OCI-LY7 (cell line): Measurements from ENCODE around the gene GLIS1. TPM values are rescaled to one million over a fixed set of nuclear protein-coding genes. Genes with fewer than 3 reads are reported as not detected.

Experiments used
- BruUV-seq: library from RNA; stranded (reverse); fragments of 400-500 nt; replicated peaks from 2 replicates; lab custom pipeline; 2021; lab: Mats Ljungman, UMichigan
- CTCF ChIA-PET: fragments of 300-600 bp; sonication (Branson Sonifier 250); formaldehyde crosslinking; loops from one replicate; lab custom pipeline; 2022; ENCODE audit warnings: antibody characterized with exemption; ENCODE audit not compliant: unreplicated experiment; lab: Charles Lee
- POLR2A ChIA-PET: fragments of 300-600 bp; sonication (Branson Sonifier 250); formaldehyde crosslinking; loops from one replicate; lab custom pipeline; 2022; ENCODE audit warnings: antibody characterized with exemption; lab: Charles Lee
- DNase-seq: peaks from one replicate; pipeline ENCODE4 v3.0.0-alpha.2; 2015; ENCODE audit warnings: low spot score
- H2AFZ ChIP-seq: fragments of 200-600 bp; sonication (generic), shearing (Covaris generic); 2 replicates; pipeline ENCODE4 v1.6.1; 2014; ENCODE audit warnings: mild to moderate bottlenecking, antibody characterized with exemption, low read length, moderate library complexity
- H3K27ac ChIP-seq: fragments of 200-600 bp; sonication (generic); 2 replicates; pipeline ENCODE4 v1.5.1; 2014; ENCODE audit warnings: mixed run types, low read depth, mild to moderate bottlenecking, moderate library complexity, low read length, inconsistent platforms; ENCODE audit not compliant: poor library complexity, severe bottlenecking
- H3K36me3 ChIP-seq: fragments of 200-600 bp; sonication (generic); 2 replicates; pipeline ENCODE4 v1.6.1; 2014; ENCODE audit warnings: mild to moderate bottlenecking, antibody characterized with exemption, low read length, moderate library complexity, mixed read lengths; ENCODE audit not compliant: insufficient read depth
- H3K4me1 ChIP-seq: fragments of 200-600 bp; sonication (generic); 2 replicates; pipeline ENCODE4 v1.5.1; 2014; ENCODE audit warnings: mild to moderate bottlenecking, low read length; ENCODE audit not compliant: insufficient read depth, poor library complexity, severe bottlenecking
- H3K4me2 ChIP-seq: fragments of 200-600 bp; sonication (generic); 2 replicates; pipeline ENCODE4 v1.6.1; 2014; ENCODE audit warnings: mild to moderate bottlenecking, low read length
- H3K4me3 ChIP-seq: fragments of 200-600 bp; sonication (generic); 2 replicates; pipeline ENCODE4 v1.5.1; 2014; ENCODE audit warnings: mild to moderate bottlenecking, low read depth, low read length; ENCODE audit not compliant: poor library complexity, severe bottlenecking
- H3K79me2 ChIP-seq: fragments of 200-600 bp; sonication (generic); 2 replicates; pipeline ENCODE4 v1.6.1; 2016; ENCODE audit warnings: low read depth, mild to moderate bottlenecking, low read length, moderate library complexity, mixed read lengths; ENCODE audit not compliant: insufficient read depth
- H3K9me2 ChIP-seq: fragments of 200-600 bp; sonication (generic); 2 replicates; pipeline ENCODE4 v1.6.1; 2016; ENCODE audit warnings: mild to moderate bottlenecking, low read length, mixed read lengths; ENCODE audit not compliant: insufficient read depth
- H3K9me3 ChIP-seq: fragments of 200-600 bp; sonication (generic); 2 replicates; pipeline ENCODE4 v1.6.1; 2014; ENCODE audit warnings: mild to moderate bottlenecking, mixed run types, low read length, mixed read lengths
- H4K20me1 ChIP-seq: fragments of 200-600 bp; sonication (generic); 2 replicates; pipeline ENCODE4 v1.6.1; 2014; ENCODE audit warnings: mild to moderate bottlenecking, antibody characterized with exemption, low read length, moderate library complexity, mixed read lengths; ENCODE audit not compliant: insufficient read depth
- EZH2phosphoT487 ChIP-seq: fragments of 200-600 bp; sonication (generic); IDR thresholded peaks from 2 replicates; pipeline ENCODE4 v1.6.1; 2018; ENCODE audit warnings: low read depth, borderline replicate concordance, mild to moderate bottlenecking, mixed run types, antibody characterized with exemption, low read length, moderate library complexity, mixed read lengths
- intact Hi-C: fragments of 100-400 bp; cut with micrococcal nuclease; formaldehyde crosslinking; loops from one replicate; pipeline ENCODE4 v1.10.0; 2022; ENCODE audit not compliant: unreplicated experiment
- total RNA-seq, 2 experiments: library from RNA; depleted of rRNA in 1 of 2; stranded (reverse); fragments of >200 nt in 1 of 2; shearing (Covaris generic) in 1 of 2; gene quantifications; 2 replicates each; pipeline ENCODE4 v1.2.3, GENCODE V29; 2014 to 2022
- TF ChIP-seq, protein P1 (sequence below): fragments of 200-600 bp; sonication (generic); conservative IDR thresholded peaks from 2 replicates; pipeline ENCODE4 v1.5.1; 2014; ENCODE audit warnings: mild to moderate bottlenecking, antibody characterized with exemption, low read length, moderate library complexity, mixed read lengths

Gene GLIS1
- total RNA-seq, 2 experiments from 2014 or later = not detected

DNA sequence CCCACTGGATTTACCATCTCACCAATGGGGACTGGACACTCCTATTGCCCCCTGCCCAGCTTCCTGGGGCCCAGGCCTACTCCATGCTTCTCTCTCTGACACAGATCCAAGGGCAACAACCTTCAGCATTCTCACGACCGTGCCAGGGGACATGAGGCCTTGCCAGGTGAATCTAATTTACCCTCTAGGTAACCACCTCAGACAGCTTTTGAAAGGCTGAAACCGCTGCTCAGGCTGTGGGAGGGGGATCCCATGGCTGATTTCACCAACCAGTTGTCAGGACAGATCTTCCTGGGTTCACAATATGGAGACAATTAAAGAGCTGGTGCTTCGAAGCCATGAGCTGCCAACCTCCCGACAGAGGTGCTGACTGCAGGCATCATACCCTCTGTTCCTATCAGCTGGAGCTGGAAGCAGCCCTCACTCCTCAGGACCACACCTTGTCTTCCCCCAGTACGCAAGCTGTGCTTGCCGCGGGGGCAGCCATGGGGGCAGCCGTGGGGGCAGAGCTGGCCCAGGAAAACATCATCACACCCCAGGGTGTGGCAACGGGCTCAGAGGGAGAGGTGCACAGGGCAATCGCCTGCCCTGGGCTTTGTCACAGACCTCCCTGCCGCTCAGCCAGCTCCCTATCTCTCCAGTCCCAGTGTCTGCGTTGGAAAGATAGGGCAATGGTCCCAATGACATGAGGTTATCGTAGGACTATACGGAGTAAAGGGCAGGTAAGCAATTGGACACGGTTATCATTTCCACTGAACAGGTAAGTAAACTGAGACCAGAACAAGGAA is 159.5 kb downstream of the GLIS1 start:
- no peak overlapping the region for H3K4me2 ChIP-seq
- DNase-seq = no peak
- intact Hi-C loops = no loop called here
- H3K9me2 ChIP-seq = no peaks in the 10 kb centered on the region
- TF ChIP-seq, protein P1, sequence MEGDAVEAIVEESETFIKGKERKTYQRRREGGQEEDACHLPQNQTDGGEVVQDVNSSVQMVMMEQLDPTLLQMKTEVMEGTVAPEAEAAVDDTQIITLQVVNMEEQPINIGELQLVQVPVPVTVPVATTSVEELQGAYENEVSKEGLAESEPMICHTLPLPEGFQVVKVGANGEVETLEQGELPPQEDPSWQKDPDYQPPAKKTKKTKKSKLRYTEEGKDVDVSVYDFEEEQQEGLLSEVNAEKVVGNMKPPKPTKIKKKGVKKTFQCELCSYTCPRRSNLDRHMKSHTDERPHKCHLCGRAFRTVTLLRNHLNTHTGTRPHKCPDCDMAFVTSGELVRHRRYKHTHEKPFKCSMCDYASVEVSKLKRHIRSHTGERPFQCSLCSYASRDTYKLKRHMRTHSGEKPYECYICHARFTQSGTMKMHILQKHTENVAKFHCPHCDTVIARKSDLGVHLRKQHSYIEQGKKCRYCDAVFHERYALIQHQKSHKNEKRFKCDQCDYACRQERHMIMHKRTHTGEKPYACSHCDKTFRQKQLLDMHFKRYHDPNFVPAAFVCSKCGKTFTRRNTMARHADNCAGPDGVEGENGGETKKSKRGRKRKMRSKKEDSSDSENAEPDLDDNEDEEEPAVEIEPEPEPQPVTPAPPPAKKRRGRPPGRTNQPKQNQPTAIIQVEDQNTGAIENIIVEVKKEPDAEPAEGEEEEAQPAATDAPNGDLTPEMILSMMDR = no peak
- TF ChIP-seq EZH2phosphoT487 = no peak
- ChIA-PET CTCF (no interaction called here), POLR2A (no interaction called here)
- no peaks in the 10 kb centered on the region for H3K36me3 ChIP-seq
- no peaks in the 10 kb centered on the region for H3K9me3 ChIP-seq
- BruUV-seq = no TSS peak
- H3K79me2 ChIP-seq = no peaks in the 10 kb centered on the region
- H2AFZ ChIP-seq = no peak overlapping the region
- H4K20me1 ChIP-seq = no peaks in the 10 kb centered on the region
- no peak overlapping the region for H3K27ac ChIP-seq
- peaks cover under 1% of the 10 kb centered on the region for H3K4me1 ChIP-seq
- no peak overlapping the region for H3K4me3 ChIP-seq

GRCh38 chr1:53578358-53578757 is 160.6 kb downstream of the GLIS1 start:
- intact Hi-C loops = no loop called here
- DNase-seq = no peak
- POLR2A ChIA-PET = no interaction called here
- TF ChIP-seq EZH2phosphoT487 = no peak
- TF ChIP-seq, protein P1 = no peak
- Histone ChIP-seq H3K4me1 (no peaks in the 10 kb centered on the region), H3K27ac (no peak overlapping the region), H4K20me1 (no peaks in the 10 kb centered on the region), H2AFZ (no peak overlapping the region), H3K36me3 (no peaks in the 10 kb centered on the region), H3K4me3 (no peak overlapping the region), H3K9me3 (no peaks in the 10 kb centered on the region), H3K79me2 (no peaks in the 10 kb centered on the region), H3K9me2 (no peaks in the 10 kb centered on the region), H3K4me2 (no peak overlapping the region)
- CTCF ChIA-PET = no interaction called here
- no TSS peak for BruUV-seq

DNA sequence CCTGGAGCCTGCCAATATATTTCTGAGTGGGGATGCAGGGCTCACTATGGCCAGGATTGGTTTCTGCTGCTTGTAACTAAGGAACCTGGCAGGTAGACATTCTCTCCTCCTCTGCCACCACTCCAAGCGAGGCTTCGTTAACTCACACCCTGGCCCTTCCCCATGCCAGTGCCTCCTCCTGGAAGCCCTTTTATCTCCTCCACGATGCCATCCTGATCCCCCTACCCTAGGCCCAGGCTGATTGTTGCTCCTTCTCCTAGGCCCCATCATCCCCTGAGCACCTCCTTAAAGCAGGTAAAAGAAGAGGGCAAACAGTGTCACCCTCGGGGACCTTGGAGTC is 161.2 kb downstream of the GLIS1 start:
- Histone ChIP-seq H3K4me1 (no peaks in the 10 kb centered on the region), H2AFZ (no peak overlapping the region), H3K36me3 (no peaks in the 10 kb centered on the region), H3K79me2 (no peaks in the 10 kb centered on the region), H3K27ac (no peak overlapping the region), H4K20me1 (no peaks in the 10 kb centered on the region), H3K9me3 (no peaks in the 10 kb centered on the region), H3K4me3 (no peak overlapping the region), H3K4me2 (no peak overlapping the region), H3K9me2 (no peaks in the 10 kb centered on the region)
- no TSS peak for BruUV-seq
- no peak for DNase-seq
- intact Hi-C loops = no loop called here
- ChIA-PET POLR2A (no interaction called here), CTCF (no interaction called here)
- TF ChIP-seq EZH2phosphoT487 = no peak
- TF ChIP-seq, protein P1 = no peak
